Measurements from ENCODE around the gene SORT1.

DNA sequence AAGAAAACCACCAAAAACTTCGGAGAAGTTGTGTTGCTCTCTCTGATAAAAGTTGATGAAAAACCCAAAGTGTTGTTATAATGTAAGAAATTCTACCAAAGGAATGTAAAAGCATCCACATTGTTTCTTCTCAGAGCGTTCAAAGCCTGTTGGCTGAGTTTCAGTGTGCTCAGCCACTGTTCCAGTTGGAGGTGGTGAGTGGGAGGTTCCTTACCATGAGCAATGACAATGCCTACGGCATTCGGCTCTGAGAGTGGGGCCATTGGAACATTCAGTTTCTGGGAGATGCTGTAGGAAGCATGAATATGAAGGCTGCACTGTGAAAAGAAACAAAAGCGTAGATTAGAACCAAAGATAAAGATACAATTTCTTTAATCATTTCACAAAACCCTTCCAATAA is 70.4 kb downstream of the SORT1 start:
- TF ChIP-seq, protein P1, sequence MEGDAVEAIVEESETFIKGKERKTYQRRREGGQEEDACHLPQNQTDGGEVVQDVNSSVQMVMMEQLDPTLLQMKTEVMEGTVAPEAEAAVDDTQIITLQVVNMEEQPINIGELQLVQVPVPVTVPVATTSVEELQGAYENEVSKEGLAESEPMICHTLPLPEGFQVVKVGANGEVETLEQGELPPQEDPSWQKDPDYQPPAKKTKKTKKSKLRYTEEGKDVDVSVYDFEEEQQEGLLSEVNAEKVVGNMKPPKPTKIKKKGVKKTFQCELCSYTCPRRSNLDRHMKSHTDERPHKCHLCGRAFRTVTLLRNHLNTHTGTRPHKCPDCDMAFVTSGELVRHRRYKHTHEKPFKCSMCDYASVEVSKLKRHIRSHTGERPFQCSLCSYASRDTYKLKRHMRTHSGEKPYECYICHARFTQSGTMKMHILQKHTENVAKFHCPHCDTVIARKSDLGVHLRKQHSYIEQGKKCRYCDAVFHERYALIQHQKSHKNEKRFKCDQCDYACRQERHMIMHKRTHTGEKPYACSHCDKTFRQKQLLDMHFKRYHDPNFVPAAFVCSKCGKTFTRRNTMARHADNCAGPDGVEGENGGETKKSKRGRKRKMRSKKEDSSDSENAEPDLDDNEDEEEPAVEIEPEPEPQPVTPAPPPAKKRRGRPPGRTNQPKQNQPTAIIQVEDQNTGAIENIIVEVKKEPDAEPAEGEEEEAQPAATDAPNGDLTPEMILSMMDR (conservative IDR thresholded peaks at IDR 0.05; ENCODE audit: low read depth, low read length): no peak
- no peak for TF ChIP-seq EZH2phosphoT487 (IDR thresholded peaks at IDR 0.05; ENCODE audit: borderline replicate concordance, low read length)
